ENCODE measurements around the gene MARK3.
A peak's percentile ranks its signal among the peaks of the same experiment; 100 is the strongest.
"Not testable (repeated sequence)": the region's sequence is repeated elsewhere in the genome, so short reads cannot be mapped to it uniquely, and the experiment has no call there.

MARK3 gene

DNA sequence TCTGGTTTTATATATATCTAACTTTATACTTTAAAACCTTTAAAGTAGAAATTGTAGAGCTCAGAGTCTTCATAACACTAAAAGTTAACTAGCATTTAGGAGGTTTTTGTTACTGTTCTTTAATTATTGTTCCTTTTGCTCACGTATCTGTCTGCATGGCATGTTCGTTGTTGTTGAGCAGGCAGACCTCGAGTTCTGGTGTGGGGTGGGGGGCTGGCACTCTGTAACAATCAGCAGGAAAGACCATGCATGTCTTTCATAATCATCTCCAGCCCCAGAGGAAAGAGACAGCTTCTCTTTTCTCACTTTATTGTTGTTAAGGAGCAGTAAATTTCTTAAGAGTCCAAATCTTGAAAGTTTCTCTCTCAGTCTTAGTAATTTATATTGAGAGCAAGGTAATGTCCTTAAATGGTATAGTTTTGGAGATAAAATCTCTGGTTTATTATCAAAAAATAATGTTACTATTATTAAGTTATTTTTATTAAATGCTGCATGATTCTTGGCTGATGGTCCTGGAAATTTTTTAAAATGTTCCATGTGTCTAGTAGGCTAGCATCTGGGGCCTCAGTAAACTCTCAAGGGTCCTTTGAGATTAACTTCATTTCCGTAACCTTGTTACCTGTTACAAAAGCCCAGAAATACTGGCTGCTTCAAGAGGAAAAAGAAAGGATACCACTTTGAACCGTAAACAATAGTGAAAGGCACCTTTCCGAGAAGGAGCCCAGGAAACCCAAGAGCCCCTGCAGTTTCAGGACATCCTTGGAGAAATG lies 107.1 kb downstream of the MARK3 start:
- no peak for DNase-seq (ENCODE audit: low spot score)

DNA sequence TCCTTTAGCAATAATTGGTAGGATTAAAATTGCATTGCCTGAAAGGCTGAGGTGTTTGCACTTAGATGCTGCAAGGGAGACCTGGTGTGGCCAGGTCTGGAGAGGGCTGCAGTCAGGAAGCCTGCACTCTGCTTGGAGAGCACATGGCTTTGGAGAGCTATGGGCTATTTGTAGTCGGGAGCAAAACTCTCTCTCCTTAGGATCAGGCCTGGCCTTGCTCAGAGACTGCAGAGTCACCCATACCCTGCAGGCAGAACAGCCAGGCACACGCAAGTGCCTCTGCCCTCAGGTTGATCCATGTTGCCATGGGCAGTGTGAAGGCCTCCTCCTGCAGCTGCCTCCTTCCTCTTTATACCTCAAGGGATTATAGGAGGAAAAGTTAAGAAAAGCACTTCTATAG lies 110.6 kb downstream of the MARK3 start:
- DNase-seq (ENCODE audit: low spot score): no peak

DNA sequence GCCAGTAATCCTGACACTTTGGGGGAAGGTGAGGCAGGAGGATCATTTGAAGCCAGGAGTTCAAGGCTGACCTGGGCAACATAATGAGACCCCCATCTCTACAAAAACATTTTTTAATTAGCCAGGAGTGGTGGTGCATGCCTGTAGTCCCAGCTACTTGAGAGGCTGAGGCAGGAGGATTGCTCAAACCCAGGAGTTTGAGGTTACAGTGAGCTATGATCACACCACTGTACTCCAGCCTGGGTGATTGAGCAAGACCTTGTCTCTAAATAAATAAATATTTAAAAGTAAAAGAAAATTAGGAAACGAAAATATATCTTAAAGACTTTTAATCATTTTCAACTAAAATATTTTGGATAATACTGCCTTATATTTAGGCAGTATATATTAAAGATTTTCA lies 111.6 kb downstream of the MARK3 start:
- no peak for DNase-seq (ENCODE audit: low spot score)

DNA sequence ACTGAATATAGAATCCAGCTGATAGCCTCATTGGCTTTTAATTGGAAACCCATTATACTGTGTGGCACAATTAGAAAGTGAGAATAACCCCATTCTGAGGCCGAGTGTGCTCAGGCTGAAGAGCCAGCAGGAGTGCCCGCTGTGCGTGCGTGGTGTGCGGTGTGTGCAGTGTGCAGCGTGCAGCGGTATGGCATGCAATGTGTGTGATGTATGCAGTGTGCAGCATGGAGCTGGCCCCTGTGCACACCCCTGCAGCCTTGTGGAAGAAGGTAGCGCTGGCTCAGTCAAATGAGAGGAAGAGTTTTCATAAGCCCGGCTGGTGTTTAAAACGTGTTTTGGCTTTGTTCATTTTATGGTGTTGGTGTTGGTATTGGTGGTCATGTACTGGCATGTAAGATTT lies 114.5 kb downstream of the MARK3 start:
- DNase-seq (ENCODE audit: low spot score): no peak

DNA sequence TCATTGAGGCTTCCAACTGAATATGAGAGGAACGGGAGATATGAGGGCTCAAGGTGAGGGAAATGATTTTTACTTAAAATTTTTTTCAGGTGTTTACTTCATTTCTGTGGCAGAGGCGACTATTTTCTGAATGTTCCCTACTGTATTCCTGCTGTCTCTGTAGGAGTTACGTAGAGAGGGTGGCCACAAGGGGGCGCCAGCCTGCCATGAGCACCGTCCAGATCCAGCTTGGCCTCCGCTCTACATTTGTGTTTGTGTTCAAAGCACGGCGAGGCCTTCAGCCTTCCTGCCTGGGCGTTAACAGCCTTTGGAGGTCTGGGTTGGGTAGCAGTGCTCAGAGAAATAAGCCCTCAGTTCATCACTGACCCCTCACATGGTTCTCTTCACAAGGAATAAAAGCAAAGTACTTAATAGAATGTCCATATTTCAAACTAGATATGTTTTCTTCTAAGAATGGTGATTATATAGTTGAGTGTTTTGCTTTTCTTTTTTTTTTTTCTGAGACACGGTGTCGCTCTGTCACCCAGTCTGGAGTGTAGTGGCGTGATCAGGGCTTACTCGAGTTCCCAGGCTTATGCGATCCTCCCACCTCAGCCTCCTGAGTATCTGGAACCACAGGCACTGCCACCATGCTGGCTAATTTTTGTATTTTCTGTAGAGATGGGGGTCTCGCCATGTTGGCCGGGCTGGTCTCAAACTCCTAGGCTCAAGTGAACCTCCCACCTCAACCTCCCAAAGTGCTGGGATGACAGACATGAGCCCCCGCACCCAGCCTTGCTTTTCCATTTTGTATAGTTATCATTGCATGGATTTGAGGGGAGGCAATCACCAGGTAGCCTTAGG lies 115.2 kb downstream of the MARK3 start:
- peak; percentile 88 for DNase-seq (ENCODE audit: low spot score)

DNA sequence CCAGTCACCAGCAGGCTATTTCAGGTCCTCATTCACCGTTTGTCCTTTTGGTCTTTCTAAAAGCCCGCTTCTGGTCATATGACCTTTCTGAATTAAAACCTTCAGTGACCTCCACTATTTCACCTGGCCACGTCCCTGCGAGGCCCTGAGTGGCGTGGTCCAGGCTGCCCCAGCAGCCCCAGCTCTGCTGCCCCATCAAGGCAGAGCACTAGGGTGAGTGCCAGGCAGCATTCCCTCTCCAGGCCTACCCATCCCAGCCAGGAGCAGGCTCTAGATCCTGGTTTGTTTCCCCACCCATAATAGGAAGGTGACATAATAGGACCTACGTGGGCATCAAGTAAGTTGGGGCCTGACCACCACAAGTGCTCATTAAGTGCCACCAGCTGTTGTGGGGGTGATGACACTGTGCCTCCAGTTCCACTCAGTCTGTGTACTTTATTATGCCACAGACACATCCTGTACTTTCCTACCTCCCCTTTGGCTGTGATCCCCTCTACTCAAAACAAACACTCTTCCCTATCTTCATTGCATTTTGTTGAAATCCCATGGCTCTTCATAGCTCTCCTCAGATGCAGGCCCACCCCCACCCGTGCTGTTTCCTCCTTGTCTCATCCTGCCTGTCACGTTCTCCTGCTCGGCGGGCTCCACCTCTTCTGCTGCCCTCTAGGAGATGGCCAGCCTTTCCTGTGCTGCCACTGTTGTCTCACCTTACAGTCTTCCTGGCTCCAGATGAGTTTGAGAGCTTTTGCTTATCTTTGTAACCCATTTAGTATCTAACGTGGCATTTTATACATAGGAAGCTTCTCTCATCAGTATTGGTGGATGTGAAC lies 116.0 kb downstream of the MARK3 start:
- DNase-seq (ENCODE audit: low spot score): no peak

DNA sequence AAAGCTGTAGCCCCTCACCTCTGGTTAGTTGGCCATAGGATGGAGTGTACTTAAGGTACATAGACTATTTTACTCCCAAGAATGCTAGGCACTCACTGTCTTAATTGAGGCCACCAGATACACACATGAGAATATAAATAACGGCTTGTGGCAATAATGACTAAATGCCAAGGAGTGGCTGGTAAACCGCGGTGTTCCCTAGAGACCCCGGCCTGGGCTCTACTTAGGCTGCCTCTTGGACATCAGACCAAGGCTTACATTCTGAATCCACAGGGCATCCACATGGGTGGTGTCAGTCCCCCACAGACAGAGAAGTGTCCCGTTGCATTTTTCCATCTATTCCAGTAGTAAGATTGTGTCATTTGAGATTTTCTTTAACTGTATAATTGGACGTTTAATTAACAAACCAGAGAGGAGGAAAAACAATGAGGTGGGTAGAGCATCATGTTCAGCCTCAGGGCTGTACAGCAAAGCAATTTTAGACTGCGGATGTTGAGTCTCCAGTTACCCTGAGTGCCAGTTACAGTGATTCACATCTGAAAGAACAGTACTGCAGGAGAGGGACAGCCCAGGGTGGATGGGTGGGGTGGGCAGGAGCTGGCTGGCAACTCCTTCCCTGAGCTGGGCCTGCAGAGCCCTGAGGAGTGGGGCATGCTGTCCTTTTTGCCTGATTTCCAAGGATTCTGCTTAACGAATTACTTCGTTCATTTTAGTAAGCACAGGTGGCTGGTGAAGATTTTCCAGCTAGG lies 116.9 kb downstream of the MARK3 start:
- DNase-seq (ENCODE audit: low spot score): no peak

DNA sequence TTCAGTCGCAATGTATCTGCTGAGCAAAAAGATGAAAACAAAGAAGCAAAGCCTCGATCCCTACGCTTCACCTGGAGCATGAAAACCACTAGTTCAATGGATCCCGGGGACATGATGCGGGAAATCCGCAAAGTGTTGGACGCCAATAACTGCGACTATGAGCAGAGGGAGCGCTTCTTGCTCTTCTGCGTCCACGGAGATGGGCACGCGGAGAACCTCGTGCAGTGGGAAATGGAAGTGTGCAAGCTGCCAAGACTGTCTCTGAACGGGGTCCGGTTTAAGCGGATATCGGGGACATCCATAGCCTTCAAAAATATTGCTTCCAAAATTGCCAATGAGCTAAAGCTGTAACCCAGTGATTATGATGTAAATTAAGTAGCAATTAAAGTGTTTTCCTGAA lies 117.7 kb downstream of the MARK3 start:
- no peak for DNase-seq (ENCODE audit: low spot score)

DNA sequence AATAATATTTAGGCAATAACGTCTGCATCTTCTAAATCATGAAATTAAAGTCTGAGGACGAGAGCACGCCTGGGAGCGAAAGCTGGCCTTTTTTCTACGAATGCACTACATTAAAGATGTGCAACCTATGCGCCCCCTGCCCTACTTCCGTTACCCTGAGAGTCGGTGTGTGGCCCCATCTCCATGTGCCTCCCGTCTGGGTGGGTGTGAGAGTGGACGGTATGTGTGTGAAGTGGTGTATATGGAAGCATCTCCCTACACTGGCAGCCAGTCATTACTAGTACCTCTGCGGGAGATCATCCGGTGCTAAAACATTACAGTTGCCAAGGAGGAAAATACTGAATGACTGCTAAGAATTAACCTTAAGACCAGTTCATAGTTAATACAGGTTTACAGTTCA lies 118.1 kb downstream of the MARK3 start:
- no peak for DNase-seq (ENCODE audit: low spot score)

DNA sequence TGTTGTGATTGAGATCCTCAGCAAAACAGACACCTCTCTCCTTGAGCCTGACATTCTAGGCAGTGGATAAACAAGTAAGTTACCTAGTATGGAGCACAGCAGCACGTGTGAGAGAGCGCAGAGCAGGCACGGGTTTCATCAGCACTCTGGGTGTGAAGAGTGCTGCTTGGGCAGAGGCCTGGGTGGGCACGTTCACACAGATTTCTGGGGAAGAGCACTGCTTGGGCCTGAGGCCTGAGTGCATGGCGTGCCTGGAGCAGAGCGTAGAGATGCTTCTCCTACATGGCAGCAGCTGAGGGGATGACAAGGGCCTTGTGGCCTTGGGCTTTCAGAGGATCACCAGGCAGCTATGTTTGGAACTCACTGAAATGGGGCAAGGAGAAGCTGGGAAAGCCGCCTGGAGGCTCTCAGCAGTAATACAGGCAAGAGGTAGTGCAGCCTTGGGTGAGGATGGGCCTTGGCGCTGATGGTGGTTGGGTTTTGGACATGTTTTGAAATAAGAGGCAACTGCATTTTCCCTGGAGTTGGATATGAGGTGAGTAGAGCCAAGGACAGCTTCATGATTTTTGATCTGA lies 119.9 kb downstream of the MARK3 start:
- DNase-seq (ENCODE audit: low spot score): no peak

DNA sequence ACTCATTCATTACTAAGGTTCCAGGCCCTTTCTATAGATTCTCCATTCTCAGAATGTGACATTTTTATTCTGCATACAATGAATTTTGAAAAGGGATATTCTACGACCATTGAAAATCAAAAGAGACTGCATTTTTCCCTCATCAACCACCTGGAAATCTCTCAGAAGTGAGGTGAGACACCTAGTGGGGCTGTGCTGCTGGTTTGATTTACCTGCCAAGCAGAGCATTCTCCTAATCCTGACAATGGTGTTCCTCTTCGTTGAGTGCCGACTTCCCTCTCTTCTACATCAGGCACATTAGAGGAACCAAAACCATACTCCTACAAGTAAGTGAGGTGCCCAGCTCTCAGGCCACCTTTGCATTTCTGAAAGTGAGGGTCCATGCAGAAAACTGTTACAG lies 122.5 kb downstream of the MARK3 start:
- no peak for DNase-seq (ENCODE audit: low spot score)

DNA sequence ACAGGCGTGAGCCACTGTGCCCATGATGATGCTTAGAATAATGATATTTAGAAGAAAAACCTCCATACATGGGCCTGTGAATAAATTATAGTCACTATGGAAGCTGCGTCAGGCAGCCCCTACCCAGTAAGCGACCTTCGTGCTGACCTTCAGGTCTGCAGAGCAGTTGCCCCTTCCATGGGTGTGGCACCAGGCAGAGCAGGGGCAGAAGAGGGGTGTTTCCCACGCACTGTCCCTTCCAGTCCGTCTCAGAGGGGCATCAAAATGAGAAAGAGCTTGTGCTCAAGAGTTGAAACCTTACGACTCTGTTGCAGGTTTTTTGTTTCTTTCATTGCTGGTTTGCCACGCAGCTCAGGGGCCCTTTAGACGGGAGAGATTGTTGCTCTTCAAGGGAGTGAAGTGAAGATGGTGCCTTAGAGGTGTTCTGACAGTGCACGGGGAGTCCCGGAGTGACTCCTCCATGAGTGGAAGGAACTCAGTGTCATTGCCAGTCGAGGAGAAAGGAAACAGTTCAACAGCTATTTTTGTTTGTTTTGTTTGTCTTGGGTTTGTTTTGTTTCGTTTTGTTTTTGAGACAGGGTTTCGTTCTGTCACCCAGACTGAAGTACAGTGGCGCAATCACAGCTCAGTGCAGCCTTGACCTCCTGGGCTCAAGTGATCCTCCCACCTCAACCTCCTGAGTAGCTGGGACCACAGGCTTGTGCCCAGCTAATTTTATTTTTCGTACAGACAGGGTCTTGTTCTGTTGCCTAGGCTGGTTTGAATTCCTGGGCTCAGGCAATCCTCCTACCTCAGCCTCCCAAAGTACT lies 123.5 kb downstream of the MARK3 start:
- DNase-seq (ENCODE audit: low spot score): no peak

DNA sequence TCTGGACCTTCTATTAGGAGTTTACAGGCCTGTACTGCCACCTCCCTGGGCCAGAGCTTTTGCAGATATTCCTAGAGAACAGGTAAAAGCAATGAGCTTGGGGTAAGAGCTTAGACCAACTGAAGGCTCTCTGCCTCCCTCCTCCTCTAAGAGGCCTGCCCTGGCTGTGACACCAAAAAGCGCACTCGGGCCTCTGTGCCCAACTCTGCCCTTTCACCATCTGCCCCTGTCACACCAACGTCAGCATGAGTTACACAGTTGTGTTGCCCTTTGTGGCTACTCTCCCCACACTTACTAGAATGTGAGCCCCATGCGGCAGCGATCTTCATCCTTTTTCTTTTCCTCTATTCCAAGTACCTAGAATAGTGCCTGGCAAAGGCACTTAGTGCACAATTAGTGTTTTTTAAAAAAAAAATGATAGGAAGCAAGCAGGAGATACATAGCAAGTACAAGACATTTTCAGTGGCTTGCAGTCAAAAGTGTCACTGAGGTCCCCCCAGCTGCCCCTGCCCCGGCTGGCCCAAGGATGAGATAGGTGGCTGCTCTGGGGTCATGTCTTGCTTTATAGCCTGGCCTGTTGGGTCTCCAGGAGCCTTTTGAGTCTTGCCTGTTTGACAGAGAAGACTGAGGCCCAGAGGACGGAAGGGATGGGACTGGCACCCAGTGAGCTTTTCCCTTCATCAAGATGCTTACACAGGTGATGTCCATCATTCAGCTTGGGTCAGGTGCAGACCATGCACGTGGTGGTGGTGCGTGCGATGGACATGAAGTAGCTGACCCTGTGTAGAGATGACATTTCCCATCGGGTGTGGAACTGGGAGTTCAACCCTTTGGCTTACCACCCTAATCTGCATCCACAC lies 124.9 kb downstream of the MARK3 start:
- DNase-seq (ENCODE audit: low spot score): no peak

DNA sequence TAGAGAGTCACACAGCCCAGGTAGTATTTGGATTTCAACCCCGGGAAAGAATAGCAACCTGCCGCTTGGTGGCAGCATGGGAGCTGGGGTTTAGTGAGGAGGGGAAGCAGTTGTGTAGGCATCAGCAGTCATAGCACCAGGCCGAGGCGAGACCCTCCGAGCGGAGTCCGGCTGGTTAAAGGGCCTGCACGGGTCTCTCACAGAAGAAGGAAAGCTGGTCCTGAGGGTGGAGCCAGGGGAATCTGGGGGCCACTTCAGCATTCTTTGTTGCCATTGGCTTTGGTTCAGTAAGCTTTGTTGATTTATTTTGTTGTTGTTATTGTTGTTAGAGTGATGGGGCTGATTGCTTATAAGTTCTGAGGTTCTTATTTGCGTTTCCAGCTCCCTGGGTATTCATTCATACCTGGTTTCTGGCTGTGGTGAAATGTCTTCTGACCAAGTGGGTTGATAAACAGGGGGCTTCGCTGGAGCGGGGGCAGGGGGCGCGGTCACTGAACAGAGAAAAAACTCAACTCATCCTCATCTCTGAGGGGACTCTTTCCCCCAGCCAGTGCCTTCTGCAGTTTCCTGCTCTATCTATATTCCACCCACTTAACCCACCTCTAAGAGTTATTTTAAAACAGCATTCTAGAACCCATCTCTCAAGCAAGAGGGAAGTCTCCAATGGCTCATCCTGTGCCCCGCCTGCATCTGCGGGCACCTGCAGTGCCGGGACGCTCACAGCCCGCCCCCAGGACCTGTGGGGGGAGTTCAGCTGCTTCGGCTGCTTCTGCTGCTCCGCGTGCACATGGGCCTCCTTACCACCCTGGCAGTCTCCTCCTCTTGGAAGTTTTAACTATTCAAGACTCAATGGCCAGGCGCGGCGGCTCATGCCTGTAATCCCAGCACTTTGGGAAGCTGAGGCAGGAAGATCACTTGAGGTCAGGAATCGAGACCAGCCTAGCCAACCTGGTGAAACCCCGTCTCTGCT lies 125.8 kb downstream of the MARK3 start:
- no peak for DNase-seq (ENCODE audit: low spot score)

DNA sequence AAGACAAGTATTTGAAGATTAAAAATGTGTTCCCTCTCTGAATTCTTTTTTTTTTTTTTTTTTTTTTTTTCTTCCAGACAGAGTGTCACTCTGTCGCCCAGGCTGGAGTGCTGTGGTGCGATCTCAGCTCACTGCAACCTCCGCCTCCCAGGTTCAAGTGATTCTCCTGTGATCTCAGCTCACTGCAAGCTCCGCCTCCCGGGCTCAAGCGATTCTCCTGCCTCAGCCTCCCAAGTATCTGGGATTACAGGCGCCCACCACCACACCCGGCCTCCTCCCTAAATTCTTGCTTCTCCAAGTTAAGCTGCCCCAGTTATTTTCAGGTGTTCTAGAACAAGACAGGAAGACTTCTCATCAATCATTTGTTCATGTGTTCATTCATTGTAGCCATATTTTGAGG lies 127.0 kb downstream of the MARK3 start:
- DNase-seq (ENCODE audit: low spot score): not testable (repeated sequence)

DNA sequence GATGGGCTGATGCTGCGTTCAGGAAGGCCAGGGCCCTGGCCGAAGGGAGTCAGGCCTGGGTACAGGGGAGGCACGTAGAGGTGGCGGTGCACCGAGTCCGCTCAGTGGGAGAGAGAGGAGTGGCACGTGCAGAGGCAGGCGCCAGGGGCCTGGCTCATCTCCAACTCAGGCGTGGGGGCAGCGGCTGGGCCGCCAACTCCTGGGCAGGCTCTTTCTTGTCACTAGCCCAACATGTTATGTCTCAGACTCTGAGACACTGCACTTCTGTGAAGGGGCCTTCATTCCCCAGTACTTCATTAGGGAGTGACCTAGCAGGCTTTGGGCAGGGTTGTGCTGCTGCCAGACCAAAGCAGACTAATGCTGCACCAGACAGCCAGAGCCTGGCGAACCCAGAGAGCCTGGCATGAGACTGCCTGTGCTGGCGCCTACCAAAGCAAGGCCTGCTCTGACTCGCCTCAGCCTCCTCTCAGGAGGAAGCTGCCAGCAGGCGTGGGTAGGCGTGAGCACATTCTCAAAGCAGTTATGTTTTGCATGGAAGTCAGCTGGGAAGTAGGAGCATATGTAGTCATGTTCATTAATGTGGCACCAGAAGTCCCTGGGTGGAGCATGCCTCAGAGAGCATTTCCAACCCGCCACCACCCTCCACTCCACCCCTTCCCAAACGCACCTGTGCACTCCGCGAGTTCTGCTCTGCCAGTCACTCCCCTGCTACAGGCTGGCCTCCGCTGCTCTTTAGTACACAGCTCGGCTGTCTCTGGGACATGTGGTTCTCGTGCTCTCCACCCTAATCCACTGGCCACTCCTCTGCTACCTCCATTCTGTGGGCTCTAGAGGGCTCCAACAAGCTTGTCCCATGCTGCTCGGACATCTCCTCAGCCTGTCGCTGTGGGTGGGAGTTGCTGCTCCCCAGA lies 127.7 kb downstream of the MARK3 start:
- DNase-seq (ENCODE audit: low spot score): no peak
